ENCODE measurements around the gene CD34.
A peak's percentile ranks its signal among the peaks of the same experiment; 100 is the strongest.

The CD34 gene

GRCh38 chr1:207870306-207871031 is 40.5 kb downstream of the CD34 start:
- DNase-seq (ENCODE audit: low read depth), result no peak
- no peak overlapping the region for H3K4me3 ChIP-seq (ENCODE audit: low read length)
- TF ChIP-seq, protein P1, sequence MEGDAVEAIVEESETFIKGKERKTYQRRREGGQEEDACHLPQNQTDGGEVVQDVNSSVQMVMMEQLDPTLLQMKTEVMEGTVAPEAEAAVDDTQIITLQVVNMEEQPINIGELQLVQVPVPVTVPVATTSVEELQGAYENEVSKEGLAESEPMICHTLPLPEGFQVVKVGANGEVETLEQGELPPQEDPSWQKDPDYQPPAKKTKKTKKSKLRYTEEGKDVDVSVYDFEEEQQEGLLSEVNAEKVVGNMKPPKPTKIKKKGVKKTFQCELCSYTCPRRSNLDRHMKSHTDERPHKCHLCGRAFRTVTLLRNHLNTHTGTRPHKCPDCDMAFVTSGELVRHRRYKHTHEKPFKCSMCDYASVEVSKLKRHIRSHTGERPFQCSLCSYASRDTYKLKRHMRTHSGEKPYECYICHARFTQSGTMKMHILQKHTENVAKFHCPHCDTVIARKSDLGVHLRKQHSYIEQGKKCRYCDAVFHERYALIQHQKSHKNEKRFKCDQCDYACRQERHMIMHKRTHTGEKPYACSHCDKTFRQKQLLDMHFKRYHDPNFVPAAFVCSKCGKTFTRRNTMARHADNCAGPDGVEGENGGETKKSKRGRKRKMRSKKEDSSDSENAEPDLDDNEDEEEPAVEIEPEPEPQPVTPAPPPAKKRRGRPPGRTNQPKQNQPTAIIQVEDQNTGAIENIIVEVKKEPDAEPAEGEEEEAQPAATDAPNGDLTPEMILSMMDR (IDR thresholded peaks at IDR 0.05; ENCODE audit: insufficient read depth, low read depth, low read length, missing control alignments), result no peak

- H3K4me3 ChIP-seq (ENCODE audit: low read length), result no peak overlapping the region
- no peak for DNase-seq (ENCODE audit: low read depth)
- TF ChIP-seq, protein P1 (IDR thresholded peaks at IDR 0.05; ENCODE audit: insufficient read depth, low read depth, low read length, missing control alignments), result no peak
Measured at GRCh38 chr1:207869859-207870258, 41.1 kb downstream of the CD34 start.

DNA sequence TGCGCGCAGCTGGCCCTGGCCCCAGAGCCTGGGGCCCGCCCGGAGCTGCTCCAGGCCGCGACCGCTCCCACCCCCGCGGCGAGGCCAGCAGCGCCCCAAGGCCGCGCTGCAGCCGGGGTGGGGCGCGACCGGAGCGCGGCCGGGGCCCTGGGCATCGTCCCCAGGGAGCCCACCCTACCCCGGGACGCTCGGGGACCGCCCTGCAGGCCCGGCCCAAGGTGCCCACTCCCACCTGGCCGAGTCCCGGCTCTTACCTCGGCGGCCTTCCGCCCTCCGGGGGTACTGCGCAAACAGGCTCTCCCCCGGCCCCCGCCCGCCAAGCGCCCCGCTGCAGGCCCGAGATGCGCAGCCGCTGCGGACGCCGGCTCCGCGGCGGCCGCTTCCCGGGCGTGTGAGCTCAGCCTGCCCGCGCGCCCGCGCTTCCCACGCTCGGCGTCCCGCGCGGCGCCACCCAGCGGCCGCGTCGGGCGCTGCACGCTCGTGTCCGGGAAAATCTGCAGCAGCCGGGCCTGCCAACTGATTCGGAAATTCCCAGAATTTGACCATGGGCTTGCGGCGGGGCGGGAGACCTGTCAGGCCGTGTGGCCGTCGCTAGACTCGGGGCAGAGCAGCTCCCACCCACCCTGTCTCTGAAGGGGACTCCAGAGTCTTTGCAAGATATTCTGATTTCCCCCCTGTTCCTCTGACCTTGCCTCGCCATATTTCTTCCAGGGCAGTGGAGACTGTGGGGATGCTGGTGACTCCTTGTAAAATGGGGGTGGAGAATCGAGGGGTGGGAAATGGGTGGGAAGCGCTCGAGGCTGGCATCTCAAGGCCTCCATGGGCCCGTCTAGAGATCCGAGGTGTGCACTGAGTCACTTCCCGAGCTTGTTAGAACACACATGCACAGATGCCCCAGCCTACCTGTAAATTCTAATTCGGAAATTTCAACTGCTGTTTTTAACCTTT is 41.9 kb downstream of the CD34 start:
- DNase-seq (ENCODE audit: low read depth), result peak; percentile 82
- peak overlapping the region; percentile 65 for H3K4me3 ChIP-seq (ENCODE audit: low read length)
- TF ChIP-seq, protein P1 (IDR thresholded peaks at IDR 0.05; ENCODE audit: insufficient read depth, low read depth, low read length, missing control alignments), result peak; percentile 43

DNA sequence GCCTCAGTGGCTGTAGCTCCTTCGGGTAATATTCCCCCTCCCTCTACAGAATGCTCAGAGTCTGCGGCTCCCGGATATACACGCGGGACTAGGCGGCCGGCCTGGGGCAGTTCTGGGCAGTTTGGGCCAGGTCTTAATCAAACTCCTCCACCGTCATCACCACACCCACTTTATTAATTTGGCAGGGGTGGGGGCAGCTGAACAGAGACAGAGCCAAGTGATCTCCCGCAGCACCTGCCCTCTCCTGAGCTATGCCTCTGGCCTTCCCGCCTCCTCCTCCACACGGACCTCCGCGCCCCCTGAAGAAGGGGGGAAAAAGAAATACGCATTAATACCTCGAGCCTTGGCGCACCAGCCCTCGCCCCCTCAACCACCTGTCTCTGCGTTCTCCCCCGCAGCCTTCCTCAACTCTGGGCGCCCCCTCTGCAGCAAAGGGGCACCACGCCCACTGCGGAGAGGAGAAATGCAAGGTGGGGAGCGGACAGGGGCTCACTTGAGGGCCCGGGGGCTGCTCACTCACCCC is 42.6 kb downstream of the CD34 start:
- no peak for DNase-seq (ENCODE audit: low read depth)
- H3K4me3 ChIP-seq (ENCODE audit: low read length), result peak overlapping the region; percentile 65
- TF ChIP-seq, protein P1 (IDR thresholded peaks at IDR 0.05; ENCODE audit: insufficient read depth, low read depth, low read length, missing control alignments), result no peak

DNA sequence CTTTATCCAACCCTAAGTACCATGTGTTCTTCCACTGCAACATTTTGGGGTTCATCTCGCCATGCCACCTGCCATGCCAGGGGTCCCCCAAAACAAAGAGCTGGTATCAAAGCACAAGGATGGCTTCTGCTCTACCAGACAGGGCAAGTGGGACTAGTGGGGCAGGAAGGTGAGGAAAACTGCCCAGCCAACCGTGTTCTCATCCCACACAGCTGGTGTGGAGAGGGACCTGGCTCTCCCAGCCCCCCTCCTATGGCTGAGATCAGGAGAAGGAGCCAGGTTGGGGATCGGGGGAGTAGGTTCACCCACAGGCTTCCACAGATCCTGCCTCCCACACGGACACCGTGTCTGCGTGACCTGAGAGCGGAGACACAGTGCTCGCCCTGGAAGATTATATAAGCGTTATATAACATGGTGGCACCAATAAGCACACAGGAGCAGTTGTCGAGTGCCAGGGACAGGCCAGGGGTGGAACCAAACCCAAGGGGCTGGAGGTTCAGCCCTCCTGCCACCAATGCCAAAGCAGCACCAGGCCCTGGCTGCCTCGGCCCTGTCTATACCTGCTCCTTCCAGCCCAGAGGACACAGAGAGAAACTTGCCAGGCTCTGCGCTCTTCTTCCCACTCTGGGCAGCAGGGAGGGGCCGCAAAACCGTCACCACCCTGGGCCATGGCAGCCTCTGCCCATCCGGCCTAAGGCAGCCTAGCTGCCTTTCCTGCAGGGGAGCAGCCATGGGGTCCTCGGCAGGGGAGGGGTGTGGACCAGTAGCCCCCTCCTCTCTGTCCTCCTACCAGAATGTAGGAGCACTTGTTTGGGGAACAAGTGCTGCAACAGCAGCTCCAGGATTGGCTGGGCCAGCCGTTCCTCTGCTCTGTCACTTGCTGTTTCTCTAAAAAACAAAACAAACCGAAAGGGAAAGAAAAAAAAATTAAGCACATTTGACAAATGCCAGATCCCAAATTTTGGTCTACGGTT is 43.5 kb downstream of the CD34 start:
- no peak for DNase-seq (ENCODE audit: low read depth)
- TF ChIP-seq, protein P1 (IDR thresholded peaks at IDR 0.05; ENCODE audit: insufficient read depth, low read depth, low read length, missing control alignments), result no peak
- peak overlapping the region; percentile 65 for H3K4me3 ChIP-seq (ENCODE audit: low read length)

All from epithelial cell of esophagus (primary cell).